Right ventricle myocardium inferior (tissue), 1 donor: ENCODE results near the gene ACTL6B. TPM values are rescaled to one million over a fixed set of nuclear protein-coding genes. Genes with fewer than 3 reads are reported as not detected.

Source experiments
- ATAC-seq: fragments of 200-7000 bp; cut with Tn5 transposase; one replicate; pipeline ENCODE4 v1.9.1; 2020; ENCODE audit warnings: mild to moderate bottlenecking, moderate library complexity
- DNase-seq: peaks from one replicate; pipeline ENCODE4 v3.0.0; 2021; ENCODE audit errors: missing footprints
- intact Hi-C: fragments of 100-400 bp; cut with DNase I; formaldehyde crosslinking; loops from one replicate; pipeline ENCODE4 v1.11.0; 2022
- total RNA-seq: library from RNA; stranded (reverse); fragmentation: NEBNext Ultra II Directional; extraction: Animal tissue kit (Norgen Biotek cat#: 25700); gene quantifications from one replicate; pipeline ENCODE4 v1.2.1, GENCODE V29; 2021
- donor health status: DM: no; HTN: yes; CAD: no; lungs with severe emphysema.

ACTL6B gene
- total RNA-seq, 1 donor from 2014 or later: not detected

- DNase-seq (peak; percentile 98), ATAC-seq (peak; percentile 97)
- intact Hi-C loops: loop anchor here (1.0 to 10.0 kb wide), 4 partner anchors 25 to 243 kb away; partner anchors contain the start of genes FBXO24, GIGYF1, GNB2 and LRCH4
Observed at GRCh38 chr7:100611983-100612729, 44.1 kb downstream of the ACTL6B start, which contains the start of gene MOSPD3. Gene MOSPD3 (plus strand): TSS chr7:100612540. CDS start chr7:100612792, 252 bp downstream.

GRCh38 chr7:100609958-100610357 lies 46.3 kb downstream of the ACTL6B start:
- no peak for DNase-seq
- intact Hi-C loops: loop anchor here (5.0 to 10.0 kb wide), 2 partner anchors 82 to 245 kb away; partner anchors contain the start of genes GIGYF1 and SLC12A9
- no peak for ATAC-seq

- DNase-seq (no peak), ATAC-seq (no peak)
- intact Hi-C loops: no loop called here
Observed at GRCh38 chr7:100607111-100607510, 49.1 kb downstream of the ACTL6B start.

- ATAC-seq (no peak), DNase-seq (peak; percentile 72)
- intact Hi-C loops: no loop called here
Observed at GRCh38 chr7:100606313-100606712, 49.9 kb downstream of the ACTL6B start.

GRCh38 chr7:100604976-100605911 lies 51.0 kb downstream of the ACTL6B start:
- ATAC-seq (peak; percentile 4), DNase-seq (peak; percentile 86)
- intact Hi-C loops: no loop called here

GRCh38 chr7:100604028-100604975 lies 51.9 kb downstream of the ACTL6B start:
- ATAC-seq (peak; percentile 75), DNase-seq (peak; percentile 90)
- intact Hi-C loops: no loop called here

GRCh38 chr7:100603726-100604027 lies 52.6 kb downstream of the ACTL6B start:
- ATAC-seq (no peak), DNase-seq (no peak)
- intact Hi-C loops: no loop called here

GRCh38 chr7:100602889-100603725 lies 53.1 kb downstream of the ACTL6B start:
- DNase-seq: peak; percentile 88
- ATAC-seq: peak; percentile 68

GRCh38 chr7:100600730-100601038 lies 55.6 kb downstream of the ACTL6B start:
- intact Hi-C loops: no loop called here
- DNase-seq (no peak), ATAC-seq (no peak)

More at GRCh38 chr7:100602889-100603725, 53.1 kb downstream of the ACTL6B start:
- intact Hi-C loops: loop anchor here (1.0 kb wide), 1 partner anchor 16 kb away; no protein-coding TSS in a partner anchor

GRCh38 chr7:100599911-100600729 lies 56.1 kb downstream of the ACTL6B start:
- intact Hi-C loops: no loop called here
- no peak for DNase-seq

GRCh38 chr7:100598425-100598824 lies 57.8 kb downstream of the ACTL6B start:
- DNase-seq (no peak), ATAC-seq (no peak)
- intact Hi-C loops: no loop called here

More at GRCh38 chr7:100599911-100600729, 56.1 kb downstream of the ACTL6B start:
- ATAC-seq: no peak

- ATAC-seq (no peak), DNase-seq (no peak)
- intact Hi-C loops: no loop called here
Observed at GRCh38 chr7:100595188-100595587, 61.1 kb downstream of the ACTL6B start.

Other genes with a start within 250 kb of the ACTL6B start
- gene ZCWPW1, start 227.7 kb downstream of the ACTL6B start, total RNA-seq: 4.4 TPM
- gene MEPCE, start 226.6 kb downstream of the ACTL6B start, total RNA-seq: 24.9 TPM
- 12.4 TPM for gene PPP1R35, start 220.0 kb downstream of the ACTL6B start, total RNA-seq
- 0.35 TPM for gene SPACDR, start 192.2 kb downstream of the ACTL6B start, total RNA-seq
- gene TSC22D4, start 177.2 kb downstream of the ACTL6B start, total RNA-seq: 50.3 TPM
- gene NYAP1, start 172.5 kb downstream of the ACTL6B start, total RNA-seq: 0.54 TPM
- 21.5 TPM for gene AGFG2, start 117.2 kb downstream of the ACTL6B start, total RNA-seq
- 0.84 TPM for gene SAP25, start 82.5 kb downstream of the ACTL6B start, total RNA-seq
- gene LRCH4, start 70.3 kb downstream of the ACTL6B start, total RNA-seq: 29.3 TPM
- 0.41 TPM for gene FBXO24, start 70.1 kb downstream of the ACTL6B start, total RNA-seq
- gene PCOLCE, start 54.1 kb downstream of the ACTL6B start, total RNA-seq: 56.0 TPM
- gene MOSPD3, start 43.9 kb downstream of the ACTL6B start, total RNA-seq: 9.3 TPM
- 0.22 TPM for gene TFR2, start 14.9 kb downstream of the ACTL6B start, total RNA-seq
- 120 TPM for gene GNB2, start 17.3 kb upstream of the ACTL6B start, total RNA-seq
- gene GIGYF1, start 37.8 kb upstream of the ACTL6B start, total RNA-seq: 25.4 TPM
- 29.2 TPM for gene POP7, start 49.7 kb upstream of the ACTL6B start, total RNA-seq
- gene EPO, start 64.0 kb upstream of the ACTL6B start, total RNA-seq: not detected
- not detected for gene ZAN, start 77.1 kb upstream of the ACTL6B start, total RNA-seq
- gene EPHB4, start 171.1 kb upstream of the ACTL6B start, total RNA-seq: 27.0 TPM
- gene SLC12A9, start 196.3 kb upstream of the ACTL6B start, total RNA-seq: 10.2 TPM
- gene TRIP6, start 210.9 kb upstream of the ACTL6B start, total RNA-seq: 15.5 TPM
- gene SRRT, start 218.7 kb upstream of the ACTL6B start, total RNA-seq: 70.5 TPM
- 1.9 TPM for gene UFSP1, start 233.3 kb upstream of the ACTL6B start, total RNA-seq
- 0.73 TPM for gene ACHE, start 239.4 kb upstream of the ACTL6B start, total RNA-seq